GM12878 (cell line): ENCODE measurements around the gene TNFSF4.

Experiments used
- ATF7 ChIP-seq: fragments of 450-650 bp; IDR thresholded peaks from 2 replicates; pipeline ENCODE4 v1.6.1; 2016; ENCODE audit warnings: low read depth, mild to moderate bottlenecking
- TF ChIP-seq, protein P1 (sequence below): fragments of 450-650 bp; IDR thresholded peaks from 2 replicates; pipeline ENCODE4 v1.6.1; 2017; ENCODE audit warnings: mild to moderate bottlenecking

DNA sequence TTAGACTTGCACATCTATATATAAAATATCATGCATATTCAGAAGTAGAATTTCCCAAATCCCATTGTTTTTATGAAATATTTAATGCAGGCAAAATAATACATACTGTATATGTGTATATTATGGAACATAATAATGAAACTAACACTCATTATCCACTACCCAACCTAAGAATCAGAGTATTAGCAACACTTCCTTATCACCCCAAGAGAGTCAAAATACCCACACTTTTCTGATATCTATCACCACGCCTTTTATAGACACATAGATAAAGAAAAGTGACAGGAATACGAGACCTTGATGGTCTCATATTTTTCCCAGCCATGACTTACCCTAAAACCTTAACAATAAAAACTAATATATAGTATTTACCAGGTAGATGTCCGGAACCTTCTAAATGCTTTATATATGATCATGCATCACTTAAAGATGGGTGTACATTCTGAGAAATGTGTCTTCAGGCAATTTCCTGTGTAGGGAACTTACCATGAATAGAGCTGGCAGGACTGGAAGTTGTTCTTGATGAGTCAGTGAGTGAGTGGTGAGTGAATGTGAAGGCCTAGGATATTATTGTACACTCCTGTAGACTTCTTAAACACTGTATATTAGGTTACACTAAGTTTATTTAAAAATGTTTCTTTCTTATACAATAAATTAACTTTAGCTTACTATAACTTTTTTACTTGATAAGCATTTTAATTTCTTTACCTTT, 45.5 kb downstream of the TNFSF4 start:
- TF ChIP-seq, protein P1, sequence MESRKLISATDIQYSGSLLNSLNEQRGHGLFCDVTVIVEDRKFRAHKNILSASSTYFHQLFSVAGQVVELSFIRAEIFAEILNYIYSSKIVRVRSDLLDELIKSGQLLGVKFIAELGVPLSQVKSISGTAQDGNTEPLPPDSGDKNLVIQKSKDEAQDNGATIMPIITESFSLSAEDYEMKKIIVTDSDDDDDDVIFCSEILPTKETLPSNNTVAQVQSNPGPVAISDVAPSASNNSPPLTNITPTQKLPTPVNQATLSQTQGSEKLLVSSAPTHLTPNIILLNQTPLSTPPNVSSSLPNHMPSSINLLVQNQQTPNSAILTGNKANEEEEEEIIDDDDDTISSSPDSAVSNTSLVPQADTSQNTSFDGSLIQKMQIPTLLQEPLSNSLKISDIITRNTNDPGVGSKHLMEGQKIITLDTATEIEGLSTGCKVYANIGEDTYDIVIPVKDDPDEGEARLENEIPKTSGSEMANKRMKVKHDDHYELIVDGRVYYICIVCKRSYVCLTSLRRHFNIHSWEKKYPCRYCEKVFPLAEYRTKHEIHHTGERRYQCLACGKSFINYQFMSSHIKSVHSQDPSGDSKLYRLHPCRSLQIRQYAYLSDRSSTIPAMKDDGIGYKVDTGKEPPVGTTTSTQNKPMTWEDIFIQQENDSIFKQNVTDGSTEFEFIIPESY: no peak
- TF ChIP-seq ATF7: no peak
